Liver (tissue), 3 donors: ENCODE results near the gene DDX11.

Source experiments
- JUND ChIP-seq, 2 donors: IDR thresholded peaks; 2 replicates each; pipeline ENCODE4 v1.6.1; 2016; ENCODE audit warnings: antibody characterized with exemption in 2 of 2
- RAD21 ChIP-seq, 2 donors: IDR thresholded peaks; 2 replicates each; pipeline ENCODE4 v1.6.1; 2016; ENCODE audit warnings: antibody characterized with exemption in 2 of 2, mild to moderate bottlenecking in 2 of 2
- TF ChIP-seq, protein P1 (sequence below): fragments of 150-350 bp; IDR thresholded peaks from 2 replicates; pipeline ENCODE4 v1.5.1; 2017; ENCODE audit warnings: improper control_type of control experiment, low read depth, low read length; ENCODE audit not compliant: missing input control
- donor health status: healthy.
- donor health status: healthy.

GRCh38 chr12:31106101-31106803 is 32.6 kb downstream of the DDX11 start:
- TF ChIP-seq JUND (IDR thresholded peaks at IDR 0.05) (no peak), RAD21 (IDR thresholded peaks at IDR 0.05) (no peak)
- TF ChIP-seq, protein P1, sequence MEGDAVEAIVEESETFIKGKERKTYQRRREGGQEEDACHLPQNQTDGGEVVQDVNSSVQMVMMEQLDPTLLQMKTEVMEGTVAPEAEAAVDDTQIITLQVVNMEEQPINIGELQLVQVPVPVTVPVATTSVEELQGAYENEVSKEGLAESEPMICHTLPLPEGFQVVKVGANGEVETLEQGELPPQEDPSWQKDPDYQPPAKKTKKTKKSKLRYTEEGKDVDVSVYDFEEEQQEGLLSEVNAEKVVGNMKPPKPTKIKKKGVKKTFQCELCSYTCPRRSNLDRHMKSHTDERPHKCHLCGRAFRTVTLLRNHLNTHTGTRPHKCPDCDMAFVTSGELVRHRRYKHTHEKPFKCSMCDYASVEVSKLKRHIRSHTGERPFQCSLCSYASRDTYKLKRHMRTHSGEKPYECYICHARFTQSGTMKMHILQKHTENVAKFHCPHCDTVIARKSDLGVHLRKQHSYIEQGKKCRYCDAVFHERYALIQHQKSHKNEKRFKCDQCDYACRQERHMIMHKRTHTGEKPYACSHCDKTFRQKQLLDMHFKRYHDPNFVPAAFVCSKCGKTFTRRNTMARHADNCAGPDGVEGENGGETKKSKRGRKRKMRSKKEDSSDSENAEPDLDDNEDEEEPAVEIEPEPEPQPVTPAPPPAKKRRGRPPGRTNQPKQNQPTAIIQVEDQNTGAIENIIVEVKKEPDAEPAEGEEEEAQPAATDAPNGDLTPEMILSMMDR: no peak
